HepG2 (cell line): ENCODE data around the gene RAPH1. TPM values are rescaled to one million over a fixed set of nuclear protein-coding genes. Genes with fewer than 3 reads are reported as not detected.

Source experiments
- ATAC-seq: fragments of 200-7000 bp; cut with Tn5 transposase; 3 replicates; pipeline ENCODE4 v1.9.1; 2020; ENCODE audit warnings: mild to moderate bottlenecking, moderate library complexity
- BruUV-seq: library from RNA; stranded (reverse); fragments of 400-500 nt; replicated peaks from 2 replicates; lab custom pipeline; 2021; lab: Mats Ljungman, UMichigan
- CTCF ChIA-PET: fragments of 300-600 bp; formaldehyde crosslinking; extraction: SDS; loops from one replicate; lab custom pipeline; 2021; ENCODE audit warnings: low total read pairs, inconsistent platforms, low intra/inter-chr PET ratio; lab: Yijun Ruan, JAX
- POLR2A ChIA-PET: fragments of 350-600 bp; sonication (Branson Sonifier 250); formaldehyde crosslinking; loops from one replicate; lab custom pipeline; 2020; ENCODE audit warnings: antibody characterized with exemption, inconsistent platforms; lab: Yijun Ruan, JAX
- DNase-seq: peaks from one replicate; pipeline ENCODE4 v3.0.0-alpha.2; 2015; ENCODE audit warnings: low spot score
- FAIRE-seq: peaks from 3 replicates; lab custom pipeline; 2011; peaks lifted over from hg19 to GRCh38; lab: Jason Lieb, UNC
- H2AFZ ChIP-seq: one replicate; pipeline ENCODE4 v1.6.1; 2011; ENCODE audit warnings: low read length, inconsistent platforms
- H3K27ac ChIP-seq: fragments of 300-600 bp; 3 replicates; pipeline ENCODE4 v1.8.0; 2011; ENCODE audit warnings: mixed run types, mild to moderate bottlenecking, mixed read lengths, low read length, inconsistent platforms; ENCODE audit not compliant: insufficient read depth; ENCODE audit errors: extremely low read length
- H3K27me3 ChIP-seq, 2 experiments: fragments of 200-600 bp in 1 of 2; 2 replicates in 1 of 2; 3 replicates in 1 of 2; pipeline versions ENCODE4 v1.6.0 to v1.8.0; 2011; ENCODE audit warnings: low read length in 2 of 2, mild to moderate bottlenecking in 2 of 2, moderate library complexity in 2 of 2, inconsistent platforms in 1 of 2; ENCODE audit not compliant: insufficient read depth in 2 of 2, control insufficient read depth in 1 of 2
- H3K36me3 ChIP-seq, 2 experiments: fragments of 200-600 bp in 1 of 2; replicated peaks in 1 of 2; 2 replicates in 1 of 2; 3 replicates in 1 of 2; pipeline versions ENCODE4 v1.5.1 to v1.8.0; 2011; ENCODE audit warnings: low read length in 2 of 2, inconsistent platforms in 1 of 2; ENCODE audit not compliant: insufficient read depth in 2 of 2, control insufficient read depth in 1 of 2
- H3K4me1 ChIP-seq: 2 replicates; pipeline ENCODE4 v1.5.1; 2012; ENCODE audit warnings: low read length, inconsistent platforms; ENCODE audit not compliant: insufficient read depth
- H3K4me2 ChIP-seq: 2 replicates; pipeline ENCODE4 v1.6.0; 2011; ENCODE audit warnings: low read depth, low read length, inconsistent platforms
- H3K4me3 ChIP-seq, 3 experiments: fragments of 200-600 bp in 1 of 3; sonication (generic), shearing (Covaris generic) in 1 of 3; replicated peaks in 1 of 3; 2 replicates each; pipeline ENCODE4 v1.5.1; 2011 to 2016; ENCODE audit warnings: low read length in 3 of 3, inconsistent platforms in 2 of 3, low read depth in 2 of 3, mild to moderate bottlenecking in 2 of 3, control low read depth in 1 of 3, mixed read lengths in 1 of 3; ENCODE audit not compliant: insufficient read depth in 1 of 3
- H3K79me2 ChIP-seq: one replicate; pipeline ENCODE4 v1.6.1; 2011; ENCODE audit warnings: low read length, inconsistent platforms; ENCODE audit not compliant: insufficient read depth
- H3K9ac ChIP-seq: 2 replicates; pipeline ENCODE4 v1.6.0; 2011; ENCODE audit warnings: mild to moderate bottlenecking, low read depth, low read length, inconsistent platforms; ENCODE audit not compliant: insufficient read depth
- H3K9me3 ChIP-seq: 2 replicates; pipeline ENCODE4 v1.5.1; 2012; ENCODE audit warnings: mild to moderate bottlenecking, low read length
- H4K20me1 ChIP-seq: 2 replicates; pipeline ENCODE4 v1.6.0; 2011; ENCODE audit warnings: inconsistent platforms, mild to moderate bottlenecking, low read length, moderate library complexity; ENCODE audit not compliant: insufficient read depth
- HOXD1 ChIP-seq: sonication (generic); formaldehyde crosslinking; IDR thresholded peaks from 2 replicates; pipeline ENCODE4 v1.5.0; 2020; ENCODE audit warnings: missing genetic modification reagents
- KDM2A ChIP-seq: sonication (generic); formaldehyde crosslinking; IDR thresholded peaks from 2 replicates; pipeline ENCODE4 v1.4.0; 2020; ENCODE audit warnings: low read depth, missing genetic modification reagents, borderline replicate concordance
- PHF21A ChIP-seq: sonication (generic); formaldehyde crosslinking; IDR thresholded peaks from 2 replicates; pipeline ENCODE4 v1.5.0; 2020; ENCODE audit warnings: mild to moderate bottlenecking, missing genetic modification reagents
- POLR2G ChIP-seq: fragments of 200-400 bp; formaldehyde crosslinking; IDR thresholded peaks from 2 replicates; pipeline ENCODE4 v1.6.1; 2018; ENCODE audit warnings: mild to moderate bottlenecking, low read depth, low read length, moderate library complexity
- REST ChIP-seq, 2 experiments: IDR thresholded peaks; 2 replicates each; pipeline ENCODE4 v1.6.1; 2011 to 2012; ENCODE audit warnings: low read length in 2 of 2, borderline replicate concordance in 1 of 2, low read depth in 1 of 2, mild to moderate bottlenecking in 1 of 2, moderate library complexity in 1 of 2
- TBL1XR1 ChIP-seq: fragments of 150-350 bp; IDR thresholded peaks from 2 replicates; pipeline ENCODE4 v1.6.1; 2014; ENCODE audit warnings: borderline replicate concordance, low read length; ENCODE audit not compliant: partially characterized antibody
- ZBTB4 ChIP-seq: sonication (generic); formaldehyde crosslinking; IDR thresholded peaks from 2 replicates; pipeline ENCODE4 v1.4.0; 2020; ENCODE audit warnings: missing genetic modification reagents, mild to moderate bottlenecking, borderline replicate concordance
- ZNF431 ChIP-seq: sonication (generic); formaldehyde crosslinking; IDR thresholded peaks from 2 replicates; pipeline ENCODE4 v1.9.0; 2022; ENCODE audit warnings: missing genetic modification reagents, low read depth, mild to moderate bottlenecking, borderline replicate concordance
- in situ Hi-C: cut with HindIII; loops from 2 replicates; pipeline ENCODE4 v1.10.0; 2017; ENCODE audit warnings: low pct_unique_long_range_greater_than_20kb; ENCODE audit not compliant: extremely low pct_ligation_motif_present
- intact Hi-C: fragments of 100-400 bp; cut with micrococcal nuclease; formaldehyde crosslinking; loops from one replicate; pipeline ENCODE4 v1.10.0; 2022; ENCODE audit not compliant: unreplicated experiment
- polyA plus RNA-seq, 8 experiments: library from polyadenylated mRNA; depleted of rRNA in 3 of 8; stranded (reverse) in 7 of 8; unstranded in 1 of 8; fragments of >200 nt; fragmentation: Illumina TruSeq in 4 of 8; extraction: Trizol in 4 of 8; gene quantifications; 2 replicates each; pipeline versions ENCODE4 v1.2.1 to v1.2.3, GENCODE V29; 2011 to 2016; ENCODE audit warnings: low read depth in 4 of 8, missing spikeins in 1 of 8, mixed read lengths in 1 of 8; ENCODE audit not compliant: insufficient read depth in 1 of 8
- total RNA-seq, 5 experiments: library from RNA; depleted of rRNA; stranded (reverse); fragments of >200 nt; fragmentation: Illumina TruSeq; extraction: Trizol; gene quantifications; 2 replicates each; pipeline ENCODE4 v1.2.3, GENCODE V29; 2016; ENCODE audit warnings: low read depth in 1 of 5

The RAPH1 gene
- total and polyA plus RNA-seq, 2 of the 13 experiments (the other 11 are each of a cell fraction or from before 2014, with no cell fraction given) = 5.3 to 6.7 TPM

- no peak for TF ChIP-seq TBL1XR1
- no peak for TF ChIP-seq KDM2A (CRISPR knock-in tag)
- TF ChIP-seq, all 625 proteins: peak for 0
Measured at GRCh38 chr2:203418271-203418670, 116.8 kb downstream of the RAPH1 start (continued).

GRCh38 chr2:203413796-203414195 lies 121.3 kb downstream of the RAPH1 start:
- no peaks in the 10 kb centered on the region for H3K4me1 ChIP-seq
- no peak overlapping the region for H3K4me3 ChIP-seq
- in situ Hi-C loops (no loop called here), intact Hi-C loops (no loop called here)
- H4K20me1 ChIP-seq = no peaks in the 10 kb centered on the region
- H3K9me3 ChIP-seq = no peaks in the 10 kb centered on the region
- no peak overlapping the region for H2AFZ ChIP-seq
- no peaks in the 10 kb centered on the region for H3K79me2 ChIP-seq
- H3K27me3 ChIP-seq = no peaks in the 10 kb centered on the region
- H3K27ac ChIP-seq = no peak overlapping the region
- no TSS peak for BruUV-seq
- CTCF ChIA-PET = no interaction called here
- DNase-seq (no peak), ATAC-seq (no peak), FAIRE-seq (no peak)
- POLR2A ChIA-PET = no interaction called here
- H3K4me2 ChIP-seq = no peak overlapping the region
- no peak overlapping the region for H3K9ac ChIP-seq
- peaks cover 6 to 62% of the 10 kb centered on the region in 2 experiments for H3K36me3 ChIP-seq
- no peak for TF ChIP-seq ZBTB4 (CRISPR knock-in tag)
- no peak for TF ChIP-seq ZNF431 (CRISPR knock-in tag)
- TF ChIP-seq REST (IDR thresholded peaks at IDR 0.05; ENCODE audit: borderline replicate concordance in 1 of 2, low read depth in 1 of 2, low read length in 2 of 2) = no peak
- TF ChIP-seq POLR2G = no peak
- no peak for TF ChIP-seq HOXD1
- TF ChIP-seq PHF21A (CRISPR knock-in tag) = no peak
